Stimulated activated CD8-positive, alpha-beta memory T cell treated with anti-CD3 and anti-CD28 coated beads, Interleukin-15, amount 100 ng/mL, for 4 hours (primary cell): ENCODE measurements around the gene CTNNBL1.
"Not testable (repeated sequence)": the region's sequence is repeated elsewhere in the genome, so short reads cannot be mapped to it uniquely, and the experiment has no call there.

Experiments used
- DNase-seq, 2 donors: peaks; one replicate each; pipeline ENCODE4 v3.0.0-alpha.2; 2020; ENCODE audit warnings: low read depth in 2 of 2

Gene CTNNBL1

DNA sequence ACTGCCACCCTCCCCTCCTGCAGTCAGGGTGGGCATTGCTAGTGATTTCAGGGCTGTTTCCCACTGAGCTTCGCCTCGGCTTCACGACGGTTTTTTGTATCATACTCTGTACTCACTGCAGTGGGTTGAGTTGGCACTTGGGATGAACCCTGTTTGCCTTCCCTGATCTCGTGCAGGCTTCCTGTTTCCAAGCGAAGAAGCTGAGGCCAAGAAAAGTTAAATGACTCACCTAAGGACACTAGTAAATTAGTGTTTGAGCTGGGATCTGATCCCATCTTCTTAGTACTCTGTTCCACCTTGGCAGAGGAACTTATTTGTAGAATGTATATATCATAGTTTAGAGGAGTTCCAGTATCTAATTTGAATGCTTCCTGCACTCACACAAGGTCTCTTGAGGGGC, 158.8 kb downstream of the CTNNBL1 start:
- DNase-seq, result no peak

DNA sequence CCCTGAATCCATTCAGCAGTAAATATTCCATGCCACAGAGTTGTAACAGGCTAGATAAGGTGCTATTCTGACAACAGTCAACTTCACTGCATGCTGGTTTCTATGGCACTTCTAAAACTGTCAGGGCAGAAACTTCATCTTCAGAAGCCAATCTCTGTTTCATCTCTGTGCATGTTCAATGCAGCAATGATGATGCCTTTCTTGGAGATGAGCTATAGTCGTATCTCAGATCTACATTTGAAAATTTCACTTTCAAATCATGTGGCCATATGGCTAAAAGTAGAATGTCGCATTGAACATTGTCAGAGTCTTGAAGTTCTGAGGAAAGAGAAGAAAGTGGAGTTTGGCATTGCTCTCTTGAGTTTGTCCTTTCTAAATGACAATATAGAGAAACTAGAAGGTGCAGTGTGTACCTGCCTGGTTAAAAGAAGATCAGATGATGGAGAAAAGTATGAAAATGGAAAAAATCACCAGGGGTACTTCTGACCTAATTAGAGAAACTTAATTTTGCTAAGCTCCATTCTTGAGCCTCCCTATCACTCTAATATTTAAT, 160.1 kb downstream of the CTNNBL1 start:
- no peak for DNase-seq

DNA sequence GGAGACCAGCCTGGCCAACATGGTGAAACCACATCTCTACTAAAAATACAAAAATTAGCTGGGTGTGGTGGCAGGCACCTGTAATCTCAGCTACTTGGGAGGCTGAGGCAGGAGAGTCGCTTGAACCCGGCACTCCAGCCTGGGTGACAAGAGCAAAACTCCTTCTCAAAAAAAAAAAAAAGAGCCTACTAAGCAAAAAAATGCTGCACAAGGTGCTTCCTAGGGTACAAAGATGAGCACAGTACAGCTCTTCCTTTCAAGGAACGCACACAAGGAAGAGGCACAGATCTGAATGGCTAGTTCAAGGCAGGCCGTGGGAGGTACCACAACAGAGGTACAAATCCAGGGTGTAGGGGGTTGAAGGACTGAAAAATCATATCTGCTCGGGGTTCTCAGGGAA, 162.2 kb downstream of the CTNNBL1 start:
- not testable (repeated sequence) for DNase-seq

DNA sequence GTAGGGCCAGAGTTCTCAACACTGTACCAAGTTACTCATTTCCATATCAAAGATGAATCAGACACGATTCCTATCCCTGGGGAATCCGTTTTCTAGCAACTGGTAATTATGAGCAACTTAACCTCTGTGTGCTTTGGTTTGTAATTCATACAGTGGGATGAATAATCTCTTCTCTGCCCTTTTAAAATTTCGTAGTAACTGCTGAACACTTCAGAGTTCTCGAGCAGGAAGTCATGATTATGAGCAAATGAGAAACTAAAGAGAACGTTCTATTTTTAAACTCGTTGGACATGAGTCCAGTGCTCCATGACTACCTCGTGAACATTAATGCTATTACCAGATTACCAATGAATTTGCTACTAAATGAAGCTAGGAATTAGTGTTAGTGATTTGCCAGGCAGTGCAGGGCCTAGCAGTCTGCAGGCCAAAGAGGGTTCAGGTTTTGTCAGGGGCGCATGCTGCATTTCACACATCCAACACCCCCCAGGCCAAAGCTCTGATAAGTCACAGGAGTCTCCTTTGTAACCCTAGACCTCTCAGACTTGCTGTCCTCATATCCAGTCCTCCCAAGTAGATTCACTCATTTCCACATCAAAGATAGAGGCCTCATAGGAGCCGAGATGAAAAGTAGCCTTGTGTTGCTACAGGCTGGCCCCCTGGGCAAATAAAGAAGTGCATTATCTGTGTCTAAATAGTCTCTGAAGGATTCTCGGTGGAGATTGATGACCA, 163.3 kb downstream of the CTNNBL1 start:
- DNase-seq, result no peak

DNA sequence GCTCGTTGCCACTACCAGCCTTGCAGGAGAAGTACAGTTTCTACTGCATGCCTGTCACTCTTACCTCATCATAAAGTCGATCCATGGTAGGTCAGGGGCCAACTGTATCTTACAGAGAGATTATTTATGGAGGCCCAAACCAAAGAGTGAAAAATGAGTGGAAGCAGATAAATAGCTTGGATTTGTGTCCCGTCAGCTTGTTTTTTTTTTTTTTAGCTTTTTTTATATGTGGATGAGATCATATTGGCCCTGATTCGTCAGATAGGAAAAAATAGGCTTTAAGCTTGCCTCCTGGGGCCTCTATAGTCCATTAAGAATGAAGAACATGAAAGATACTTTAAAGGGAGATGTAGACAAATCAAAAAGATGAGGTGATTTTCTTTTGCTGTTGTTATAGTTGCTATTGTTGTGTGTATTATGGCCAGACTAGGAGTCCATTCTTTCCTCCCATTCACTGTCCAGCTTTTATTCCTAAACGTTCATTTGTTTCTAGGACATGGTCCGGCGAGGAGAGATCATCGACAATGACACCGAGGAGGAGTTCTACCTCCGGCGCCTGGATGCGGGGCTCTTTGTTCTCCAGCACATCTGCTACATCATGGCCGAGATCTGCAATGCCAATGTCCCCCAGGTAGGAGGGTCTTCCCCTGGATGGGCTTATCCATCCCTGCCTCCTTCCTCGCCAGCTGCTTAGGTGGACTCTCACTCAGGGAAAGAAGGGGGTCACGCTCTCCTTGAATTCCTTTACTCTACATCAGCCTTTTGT, 165.8 kb downstream of the CTNNBL1 start:
- no peak for DNase-seq

DNA sequence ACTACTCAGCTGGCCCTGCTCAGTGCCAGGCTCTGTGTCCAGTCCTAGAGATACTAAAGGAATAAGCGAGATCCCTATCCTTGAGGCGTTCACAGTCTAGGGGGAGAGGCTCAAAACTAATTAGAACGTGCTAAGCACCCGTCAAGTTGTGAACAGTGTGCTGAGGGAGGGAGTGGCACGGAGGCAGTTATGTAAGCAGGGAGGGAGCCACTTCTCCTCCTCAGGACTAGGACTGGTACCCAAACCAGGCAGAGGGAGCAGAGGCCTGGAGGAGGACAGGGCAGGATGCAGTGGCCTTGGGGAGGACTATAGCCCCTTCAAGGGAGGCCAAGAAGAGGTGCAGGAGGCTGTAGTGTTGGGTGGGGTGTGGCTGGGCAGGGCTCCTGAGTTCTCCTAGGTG, 169.5 kb downstream of the CTNNBL1 start:
- DNase-seq, result no peak

DNA sequence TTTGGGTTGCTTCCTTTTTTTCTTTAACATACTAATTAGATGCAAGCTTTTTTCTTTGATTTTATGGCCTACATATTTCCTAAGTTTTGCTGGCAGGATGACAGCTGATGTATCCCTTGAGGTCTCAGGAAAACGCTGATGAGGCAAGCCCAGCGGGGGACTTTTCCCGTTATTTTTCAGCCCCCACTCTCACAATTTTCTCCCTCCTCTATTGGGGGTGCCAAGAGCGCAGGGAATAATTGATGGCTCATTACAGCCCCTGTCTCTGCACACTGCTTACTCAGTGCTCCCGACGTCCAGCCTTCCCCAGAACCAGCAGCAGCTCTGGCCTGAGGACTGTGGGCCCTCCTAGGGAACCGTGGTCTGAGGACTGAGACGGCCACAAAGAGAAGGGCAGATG, 170.5 kb downstream of the CTNNBL1 start:
- DNase-seq, result no peak

DNA sequence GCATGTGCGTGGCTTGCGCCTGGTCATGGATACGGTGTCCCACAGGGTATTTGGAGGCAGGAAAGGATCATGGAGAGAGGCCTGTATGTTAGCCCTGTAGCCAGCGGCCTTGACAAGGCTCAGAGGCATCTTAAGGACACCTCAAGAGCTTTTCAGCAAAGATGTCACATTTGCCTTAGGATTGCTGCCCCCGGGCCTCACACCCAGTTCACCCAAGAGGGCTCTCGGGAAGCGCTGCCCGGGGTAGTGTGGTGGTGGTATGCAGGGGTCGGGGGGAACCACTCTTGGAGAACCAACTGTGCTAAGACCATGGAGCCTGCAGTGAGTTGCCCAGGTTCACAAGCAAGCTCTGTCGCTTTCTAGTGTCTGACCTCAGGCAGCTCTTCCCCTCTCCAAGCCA, 172.2 kb downstream of the CTNNBL1 start:
- no peak for DNase-seq

DNA sequence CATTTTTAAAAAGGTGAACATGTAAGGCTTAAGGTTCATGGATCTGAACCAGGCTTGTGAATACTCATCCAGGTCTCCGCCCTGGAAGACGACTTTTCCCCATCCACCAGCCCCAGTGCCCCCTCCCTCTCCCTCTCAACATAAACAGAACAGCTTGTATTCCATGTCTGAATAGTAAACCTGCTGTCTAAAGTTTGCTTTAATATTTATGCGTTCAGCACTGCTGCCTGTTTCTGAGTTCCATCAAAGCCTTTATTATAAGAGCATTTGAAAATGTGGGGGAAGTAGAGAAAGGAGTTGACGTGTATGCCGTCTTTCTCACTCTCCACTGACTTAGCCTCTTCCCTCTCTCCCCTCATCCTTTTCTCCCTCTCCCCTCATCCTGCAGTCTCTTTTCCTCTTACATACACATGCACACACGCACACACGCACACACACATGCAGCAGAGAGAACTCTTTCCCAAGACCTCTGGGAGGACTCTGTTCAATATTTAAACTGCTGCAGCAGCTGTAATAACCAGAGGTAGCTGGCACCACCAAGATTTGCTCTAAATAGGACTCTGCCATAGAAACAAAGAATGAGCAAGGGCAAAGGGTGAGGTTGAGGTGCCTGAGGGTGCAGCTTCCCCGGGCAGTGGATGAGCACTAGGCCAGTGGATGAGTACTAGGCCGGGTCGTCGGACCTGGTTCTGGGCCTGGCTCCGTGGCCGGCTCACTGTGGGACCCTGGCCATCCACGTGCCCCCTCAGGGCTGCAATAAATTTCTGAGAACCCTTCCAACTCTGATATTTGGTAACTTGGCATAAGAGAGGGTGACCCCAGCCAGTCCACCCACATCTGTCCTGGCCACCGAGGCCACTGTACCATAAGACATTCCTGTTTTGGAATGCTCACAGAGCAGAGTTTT, 173.7 kb downstream of the CTNNBL1 start:
- DNase-seq, result no peak

DNA sequence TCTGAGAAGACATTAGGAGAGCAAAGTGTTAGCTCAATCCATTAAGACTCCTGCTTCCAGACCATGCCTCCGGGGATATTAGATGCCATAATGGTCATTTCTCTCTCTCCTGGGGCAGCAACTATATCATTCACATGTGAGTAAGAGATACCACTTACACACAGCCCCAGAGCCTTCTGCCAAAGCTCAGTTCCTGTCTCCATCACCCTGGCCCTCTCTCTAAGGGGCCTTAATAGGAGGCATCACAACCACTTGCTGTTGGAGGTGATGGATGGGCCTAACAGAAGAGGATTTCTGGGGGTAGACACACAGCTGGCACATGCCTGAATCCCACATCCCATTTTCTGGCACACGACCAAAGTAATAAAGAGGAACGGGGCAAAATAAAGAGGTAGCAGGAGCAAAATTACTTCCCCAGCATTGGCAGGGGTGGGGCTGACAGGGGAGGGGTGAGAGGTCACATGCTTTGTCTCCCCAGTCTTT, 175.1 kb downstream of the CTNNBL1 start:
- no peak for DNase-seq

DNA sequence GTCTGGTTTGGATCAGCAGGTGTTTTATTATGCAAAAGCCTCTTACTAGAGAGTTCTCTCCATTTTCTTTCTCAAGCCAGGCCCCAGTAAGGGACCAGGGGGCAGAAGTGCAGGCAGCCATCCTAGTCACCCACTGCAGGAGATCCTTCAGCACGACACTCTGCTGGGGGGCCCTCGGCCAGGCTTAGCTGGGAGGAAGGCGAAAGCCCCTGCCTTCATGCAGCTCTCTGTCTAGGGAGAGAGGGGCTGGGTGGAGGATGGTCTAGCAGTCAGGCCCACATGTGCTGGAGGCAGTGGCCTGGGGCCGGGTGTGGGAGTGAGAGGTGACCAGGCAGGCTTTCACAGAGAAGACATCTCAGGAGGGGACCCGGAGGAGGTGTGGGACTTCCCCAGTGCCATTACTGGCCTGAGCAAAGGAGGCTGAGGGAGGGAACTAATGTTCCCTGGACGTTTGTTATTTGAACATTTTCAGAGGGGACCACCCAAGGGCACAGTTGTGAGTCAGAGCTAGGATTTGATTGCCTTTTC, 175.6 kb downstream of the CTNNBL1 start:
- no peak for DNase-seq

DNA sequence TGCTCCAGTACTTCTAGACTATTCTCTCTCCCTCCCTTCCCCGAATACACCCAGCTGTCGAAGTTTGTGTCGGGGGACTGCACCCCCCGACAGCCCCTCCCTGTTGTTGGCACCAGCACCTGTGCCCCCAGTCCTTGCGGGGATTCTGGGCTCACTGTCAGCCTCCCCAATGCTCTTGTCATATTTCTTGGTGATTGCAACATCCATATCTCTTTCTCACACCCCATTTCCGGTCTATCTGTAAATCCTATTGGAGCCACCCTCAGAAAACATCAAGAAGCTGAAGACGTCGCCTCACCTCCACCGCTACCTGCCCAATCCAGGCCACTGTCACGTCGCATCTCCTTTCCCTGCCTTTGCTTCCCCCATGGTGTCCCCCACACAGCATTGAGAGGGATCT, 176.5 kb downstream of the CTNNBL1 start:
- DNase-seq, result no peak

DNA sequence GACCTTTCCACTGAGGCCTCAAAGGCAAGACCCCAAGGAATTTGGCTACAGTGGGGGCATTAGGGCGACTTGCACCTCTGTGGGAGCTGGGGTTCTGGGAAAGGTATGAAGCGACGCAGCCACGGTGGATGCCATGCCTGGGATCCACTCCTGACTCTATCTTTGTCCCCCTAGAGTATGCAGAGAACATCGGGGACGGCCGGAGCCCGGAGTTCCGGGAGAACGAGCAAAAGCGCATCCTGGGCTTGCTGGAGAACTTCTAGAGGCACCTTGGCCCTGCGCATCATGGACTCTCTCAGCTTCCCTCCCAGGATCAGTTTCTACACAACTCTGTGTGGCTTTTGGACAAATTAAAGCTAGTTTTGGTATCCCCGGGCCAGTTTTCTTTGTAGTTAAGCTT, 177.9 kb downstream of the CTNNBL1 start:
- DNase-seq, result no peak

DNA sequence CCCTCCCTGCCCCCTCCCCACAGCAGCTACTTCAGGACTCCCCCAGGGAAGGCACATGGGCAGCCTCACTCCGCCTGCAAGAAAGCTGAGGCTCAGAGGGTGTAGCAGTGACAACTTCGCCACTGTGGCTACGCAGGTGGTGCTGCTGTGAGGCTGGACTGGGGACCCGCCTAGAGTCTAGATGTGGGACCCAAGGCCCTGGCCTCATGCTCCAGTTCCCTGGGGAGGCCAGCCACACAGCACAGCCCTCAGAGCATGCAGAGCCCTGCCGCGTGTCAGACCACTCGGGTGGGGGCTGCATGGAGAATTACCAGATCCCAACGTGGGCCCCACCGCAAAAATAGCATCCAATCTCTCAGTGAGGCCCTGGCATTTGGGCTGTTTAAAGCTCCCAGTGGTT, 178.3 kb downstream of the CTNNBL1 start:
- no peak for DNase-seq

DNA sequence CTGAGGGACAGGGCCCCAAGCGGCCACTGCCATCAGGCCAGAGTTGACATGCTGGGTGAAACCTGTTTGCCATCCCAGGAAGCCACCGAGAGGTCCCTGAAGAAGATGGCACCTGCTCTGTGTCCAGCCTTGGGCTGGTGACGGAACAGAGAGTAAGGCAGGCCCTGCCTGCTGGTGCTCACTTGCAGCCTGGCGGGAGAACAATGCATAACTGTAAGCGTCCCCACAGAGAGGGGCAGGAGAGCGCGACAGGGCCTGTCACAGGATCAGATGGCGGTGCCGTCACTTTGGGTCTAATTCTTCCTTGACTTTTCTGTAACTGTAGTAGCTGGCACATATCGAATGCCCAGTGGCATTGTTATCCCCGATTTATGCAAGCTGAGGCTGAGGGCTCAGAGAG, 180.1 kb downstream of the CTNNBL1 start:
- no peak for DNase-seq

DNA sequence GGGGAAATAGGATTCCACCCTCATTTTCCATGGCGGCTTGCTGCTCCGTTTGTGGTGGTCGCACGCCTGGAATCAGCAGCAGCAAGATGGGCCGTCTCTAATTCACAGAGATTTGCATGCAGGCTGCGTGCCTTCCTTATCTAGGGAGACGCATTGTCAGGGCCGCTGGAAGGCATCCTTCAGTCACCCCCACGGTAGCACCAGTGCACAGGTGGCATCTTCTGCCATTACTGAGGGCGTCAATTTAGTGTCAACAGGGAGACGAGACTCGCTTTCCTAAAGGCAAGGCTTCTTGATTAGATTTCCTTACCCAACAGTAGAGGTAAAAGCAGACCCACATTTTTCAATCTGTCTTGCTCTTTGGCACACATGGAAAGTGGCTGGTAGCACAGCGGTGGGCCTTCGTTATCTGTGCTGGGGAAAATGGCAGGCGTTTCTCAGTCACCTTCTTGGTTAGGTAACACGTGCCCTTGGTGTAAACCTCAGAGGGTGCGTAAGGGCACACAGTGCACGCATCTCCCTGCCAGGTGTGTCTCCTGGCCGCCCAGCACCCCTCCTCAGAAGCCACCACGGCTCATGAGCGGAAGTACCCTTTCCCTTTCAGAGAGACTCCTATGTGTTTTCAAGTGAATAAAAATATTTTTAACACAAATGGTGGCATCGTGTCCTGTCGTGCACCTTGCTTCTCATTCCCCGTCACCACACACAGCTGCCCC, 181.8 kb downstream of the CTNNBL1 start:
- no peak for DNase-seq

DNA sequence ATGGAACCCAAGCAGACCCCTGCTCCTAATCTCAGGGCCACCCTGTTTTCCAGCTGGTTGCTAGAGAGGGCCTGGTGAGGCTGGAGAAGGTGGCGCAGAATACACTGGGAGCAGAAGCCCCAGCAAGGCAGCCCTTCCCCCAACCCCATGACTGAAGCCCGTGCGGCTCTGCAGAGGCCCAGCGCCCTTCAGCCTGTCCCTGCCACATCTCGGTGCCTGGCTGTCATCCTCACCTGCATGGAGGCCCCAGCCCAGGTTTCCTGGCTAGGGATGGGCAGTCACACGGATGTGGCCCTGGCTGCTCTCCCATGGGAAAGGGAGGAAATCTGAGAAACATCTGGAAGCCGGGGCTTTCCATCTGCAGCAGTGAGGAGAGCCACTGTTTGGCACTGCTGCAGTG, 183.0 kb downstream of the CTNNBL1 start:
- no peak for DNase-seq

DNA sequence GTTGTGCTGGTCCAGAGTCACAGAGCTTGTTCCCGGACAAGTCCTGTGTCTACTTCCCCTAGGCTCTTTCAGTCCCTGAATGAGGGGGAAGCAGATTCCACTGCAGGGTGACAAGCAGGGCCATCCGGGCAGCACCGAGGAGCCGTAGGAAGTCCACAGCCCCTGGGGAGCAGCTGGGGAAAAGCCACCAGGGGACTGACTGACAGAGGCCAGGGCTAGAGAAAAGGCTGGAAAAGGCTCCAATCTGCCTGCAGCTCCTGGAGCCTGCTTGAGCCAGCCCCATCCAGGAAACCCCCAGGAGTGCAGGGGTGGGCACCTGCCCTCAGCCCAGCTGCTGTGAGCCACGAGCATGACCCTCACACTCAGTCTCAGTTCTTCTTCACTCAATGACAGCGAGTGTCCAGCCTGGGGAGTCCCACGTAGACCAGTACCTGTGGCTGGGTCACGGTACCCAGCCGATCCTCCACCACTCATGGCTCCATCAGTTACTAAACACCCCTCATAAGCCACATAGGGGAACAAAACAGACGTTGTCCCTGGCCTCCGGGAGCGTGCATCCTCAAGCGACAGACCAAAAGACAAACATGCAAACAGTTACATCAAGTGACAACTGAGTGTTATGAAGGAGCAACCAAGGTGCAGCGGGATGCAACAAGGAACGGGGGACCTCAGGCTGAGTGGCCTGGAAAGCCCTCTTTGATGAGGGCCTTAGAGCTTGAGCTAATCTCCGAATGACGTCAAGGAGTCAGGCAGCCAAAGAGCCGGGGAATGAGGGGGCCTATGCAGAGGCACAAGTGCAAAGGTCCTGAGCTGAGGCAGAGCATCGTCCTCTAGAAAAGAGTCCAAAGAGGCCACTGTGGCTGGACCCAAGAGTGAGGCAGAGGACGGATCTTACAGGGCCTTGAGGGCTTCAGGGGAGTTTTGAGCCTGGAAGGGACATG, 184.3 kb downstream of the CTNNBL1 start:
- no peak for DNase-seq

DNA sequence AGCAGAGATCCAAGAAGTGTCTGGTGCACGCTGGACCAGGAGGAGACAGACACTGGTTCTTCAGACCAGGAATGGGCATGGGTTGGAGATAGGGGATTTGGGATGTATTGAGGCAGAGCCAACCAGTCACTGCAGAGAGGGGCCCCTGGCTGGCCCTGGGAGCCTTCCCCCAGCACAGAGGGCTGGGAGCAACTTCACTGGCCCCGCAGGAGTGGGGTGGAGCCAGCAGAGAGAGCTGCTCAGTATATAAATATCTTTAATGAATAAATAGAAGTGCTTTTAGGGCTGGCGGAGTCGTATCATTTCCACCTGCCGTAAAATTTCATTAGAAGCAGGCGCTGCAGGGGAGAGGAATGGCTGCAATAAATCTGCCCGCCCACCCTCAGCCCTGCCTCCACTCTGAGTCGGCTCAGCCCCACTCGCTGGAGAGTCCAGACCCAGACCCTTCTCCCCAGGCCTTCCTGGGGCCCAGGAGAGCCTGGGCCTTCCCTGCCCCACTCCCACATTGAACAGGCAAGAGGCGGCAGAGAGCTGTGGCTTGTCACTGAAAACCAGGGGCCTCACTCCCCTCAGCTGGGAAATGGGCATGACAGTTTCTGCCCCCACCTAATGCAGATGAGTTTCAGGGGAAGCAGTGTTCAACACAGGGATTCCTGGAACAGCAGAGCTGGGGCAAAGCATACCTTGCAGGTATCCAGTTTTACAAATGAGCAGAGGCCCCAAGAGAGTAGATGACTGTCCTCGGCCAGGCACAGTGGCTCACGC, 185.2 kb downstream of the CTNNBL1 start:
- DNase-seq, result no peak
